H1 (cell line): Measurements from ENCODE around the gene TINCR. TPM values are rescaled to one million over a fixed set of nuclear protein-coding genes. Genes with fewer than 3 reads are reported as not detected.

Experiments
- ASH2L ChIP-seq: fragments of 200-600, 300-600 bp; sonication (generic); IDR thresholded peaks from one replicate; pipeline ENCODE4 v1.7.1; 2017; ENCODE audit warnings: low read length
- BACH1 ChIP-seq: IDR thresholded peaks from 2 replicates; pipeline ENCODE4 v1.6.1; 2012; ENCODE audit warnings: low read length, improper control_type of control experiment
- CHD7 ChIP-seq: fragments of 300-600 bp; sonication (generic); IDR thresholded peaks from 2 replicates; pipeline ENCODE4 v1.7.1; 2012; ENCODE audit warnings: low read length, moderate library complexity, mild to moderate bottlenecking, inconsistent platforms; ENCODE audit not compliant: insufficient replicate concordance
- CREB1 ChIP-seq: IDR thresholded peaks from 2 replicates; pipeline ENCODE4 v1.6.1; 2012; ENCODE audit warnings: inconsistent platforms
- EZH2 ChIP-seq: fragments of 200-600 bp; sonication (generic); IDR thresholded peaks from 2 replicates; pipeline ENCODE4 v1.7.1; 2012; ENCODE audit warnings: low read depth, mild to moderate bottlenecking, moderate library complexity, low read length, inconsistent platforms; ENCODE audit not compliant: severe bottlenecking
- FOSL1 ChIP-seq: IDR thresholded peaks from 2 replicates; pipeline ENCODE4 v1.6.1; 2011; ENCODE audit warnings: mild to moderate bottlenecking, low read depth, low read length, moderate library complexity; ENCODE audit not compliant: insufficient read depth
- HDAC6 ChIP-seq: IDR thresholded peaks from one replicate; pipeline ENCODE4 v1.7.1; 2012; ENCODE audit warnings: low read depth, mild to moderate bottlenecking, inconsistent platforms, low read length, moderate library complexity
- KDM5A ChIP-seq: fragments of 200-600 bp; IDR thresholded peaks from 2 replicates; pipeline ENCODE4 v1.7.1; 2012; ENCODE audit warnings: mild to moderate bottlenecking, low read length, inconsistent platforms, mixed read lengths
- MAFK ChIP-seq: IDR thresholded peaks from 2 replicates; pipeline ENCODE4 v1.6.1; 2012; ENCODE audit warnings: low read depth, mild to moderate bottlenecking, improper control_type of control experiment, low read length
- POLR2A ChIP-seq, 2 experiments: IDR thresholded peaks; 1 replicate in 1 of 2; 2 replicates in 1 of 2; pipeline ENCODE4 v1.6.1; 2011; ENCODE audit warnings: low read depth in 2 of 2, low read length in 2 of 2, mild to moderate bottlenecking in 2 of 2; ENCODE audit errors: control extremely low read depth in 1 of 2
- POU5F1 ChIP-seq: IDR thresholded peaks from 2 replicates; pipeline ENCODE4 v1.6.1; 2011; ENCODE audit warnings: low read depth, mild to moderate bottlenecking, low read length, moderate library complexity
- SIRT6 ChIP-seq: IDR thresholded peaks from one replicate; pipeline ENCODE4 v1.7.1; 2012; ENCODE audit warnings: low read length, inconsistent platforms
- SUZ12 ChIP-seq: fragments of 200-600 bp; sonication (generic); IDR thresholded peaks from 2 replicates; pipeline ENCODE4 v1.6.1; 2012; ENCODE audit warnings: mild to moderate bottlenecking, inconsistent platforms, low read length, moderate library complexity, mixed read lengths
- polyA plus RNA-seq, 7 experiments: library from polyadenylated mRNA; depleted of rRNA in 3 of 7; stranded (reverse) in 5 of 7; unstranded in 2 of 7; fragments of >200 nt in 5 of 7; fragments of 200-250 nt in 2 of 7; gene quantifications; 1 replicate in 5 of 7; 2 replicates in 1 of 7; 4 replicates in 1 of 7; pipeline versions ENCODE4 v1.2.1 to v1.2.3, GENCODE V29; 2011 to 2013; ENCODE audit warnings: missing spikeins in 2 of 7, mixed read lengths in 2 of 7
- total RNA-seq: library from RNA; stranded (reverse); fragmentation: NEBNext Ultra II Directional; extraction: Animal tissue kit (Norgen Biotek cat#: 25700); gene quantifications from 2 replicates; pipeline ENCODE4 v1.2.1, GENCODE V29; 2021

Gene TINCR
- total and polyA plus RNA-seq, 2 of the 8 experiments (the other 6 are each of a cell fraction or from before 2014, with no cell fraction given): 0.52 to 1.4 TPM

GRCh38 chr19:5537870-5538269 lies 29.9 kb downstream of the TINCR start (continued):
- TF ChIP-seq CHD7: no peak
- TF ChIP-seq ASH2L: no peak
- no peak for TF ChIP-seq SIRT6
- no peak for TF ChIP-seq POU5F1
- TF ChIP-seq KDM5A: no peak
- TF ChIP-seq CREB1: no peak
- no peak for TF ChIP-seq FOSL1
- no peak for TF ChIP-seq HDAC6
- TF ChIP-seq EZH2: no peak
- TF ChIP-seq POLR2A (IDR thresholded peaks at IDR 0.05; ENCODE audit: control extremely low read depth in 1 of 2, low read depth in 2 of 2, low read length in 2 of 2): no peak
- no peak for TF ChIP-seq MAFK
- TF ChIP-seq SUZ12: no peak
- TF ChIP-seq BACH1: no peak
